IMR-90 (cell line): ENCODE data around the gene AZGP1. TPM values are rescaled to one million over a fixed set of nuclear protein-coding genes. Genes with fewer than 3 reads are reported as not detected.
"Not testable (repeated sequence)": the region's sequence is repeated elsewhere in the genome, so short reads cannot be mapped to it uniquely, and the experiment has no call there.

Source experiments
- ATAC-seq: fragments of 200-7000 bp; cut with Tn5 transposase; 2 replicates; pipeline ENCODE4 v1.9.1; 2020; ENCODE audit warnings: low read depth, mild to moderate bottlenecking, moderate library complexity
- BruUV-seq: library from RNA; stranded (reverse); fragments of 400-500 nt; replicated peaks from 2 replicates; lab custom pipeline; 2021; lab: Mats Ljungman, UMichigan
- CTCF ChIA-PET: fragments of 300-600 bp; formaldehyde crosslinking; extraction: SDS; loops from one replicate; lab custom pipeline; 2021; ENCODE audit warnings: antibody characterized with exemption; lab: Yijun Ruan, JAX
- POLR2A ChIA-PET: fragments of 300-600 bp; sonication (Branson Sonifier 250); formaldehyde crosslinking; loops from one replicate; lab custom pipeline; 2022; ENCODE audit warnings: antibody characterized with exemption; ENCODE audit not compliant: unreplicated experiment; lab: Charles Lee
- DNase-seq: peaks from one replicate; pipeline ENCODE4 v3.0.0; 2013
- H2AFZ ChIP-seq: replicated peaks from 2 replicates; pipeline ENCODE3; 2013; ENCODE audit warnings: low read length, mild to moderate bottlenecking; ENCODE audit not compliant: poor library complexity
- H2AK5ac ChIP-seq: 2 replicates; pipeline ENCODE4 v1.6.1; 2013; ENCODE audit warnings: low read depth, low read length, inconsistent platforms
- H2AK9ac ChIP-seq: replicated peaks from 2 replicates; pipeline ENCODE3; 2013; ENCODE audit warnings: mild to moderate bottlenecking, low read depth, low read length, moderate library complexity; ENCODE audit not compliant: poor library complexity
- H2BK120ac ChIP-seq: 2 replicates; pipeline ENCODE4 v1.6.1; 2013; ENCODE audit warnings: low read depth, low read length, inconsistent platforms
- H2BK15ac ChIP-seq: 3 replicates; pipeline ENCODE4 v1.6.1; 2013; ENCODE audit warnings: low read depth, low read length, inconsistent platforms
- H2BK20ac ChIP-seq: 2 replicates; pipeline ENCODE4 v1.6.1; 2013; ENCODE audit warnings: low read depth, mild to moderate bottlenecking, inconsistent platforms, low read length, moderate library complexity
- H2BK5ac ChIP-seq: 2 replicates; pipeline ENCODE4 v1.6.1; 2013; ENCODE audit warnings: mild to moderate bottlenecking, low read depth, low read length, inconsistent platforms; ENCODE audit not compliant: poor library complexity, severe bottlenecking
- H3K14ac ChIP-seq: replicated peaks from 2 replicates; pipeline ENCODE4 v1.6.1; 2013; ENCODE audit warnings: low read depth, low read length, inconsistent platforms
- H3K18ac ChIP-seq: 2 replicates; pipeline ENCODE4 v1.6.1; 2013; ENCODE audit warnings: low read depth, low read length, control low read depth
- H3K23ac ChIP-seq: 2 replicates; pipeline ENCODE4 v1.6.1; 2013; ENCODE audit warnings: low read depth, low read length, inconsistent platforms
- H3K27ac ChIP-seq: 2 replicates; pipeline ENCODE4 v1.5.1; 2013; ENCODE audit warnings: mild to moderate bottlenecking, control low read depth, low read length; ENCODE audit not compliant: insufficient read depth
- H3K27me3 ChIP-seq: 2 replicates; pipeline ENCODE4 v1.6.1; 2013; ENCODE audit warnings: low read length; ENCODE audit not compliant: control insufficient read depth, insufficient read depth
- H3K36me3 ChIP-seq: 2 replicates; pipeline ENCODE4 v1.6.1; 2013; ENCODE audit warnings: low read length, mixed read lengths; ENCODE audit not compliant: control insufficient read depth, insufficient read depth
- H3K4ac ChIP-seq: 2 replicates; pipeline ENCODE4 v1.6.1; 2013; ENCODE audit warnings: low read depth, low read length, inconsistent platforms
- H3K4me1 ChIP-seq: 2 replicates; pipeline ENCODE4 v1.6.1; 2013; ENCODE audit warnings: low read length, mixed read lengths; ENCODE audit not compliant: control insufficient read depth, insufficient read depth
- H3K4me2 ChIP-seq: 2 replicates; pipeline ENCODE4 v1.6.1; 2013; ENCODE audit warnings: low read depth, mild to moderate bottlenecking, control low read depth, low read length, moderate library complexity
- H3K4me3 ChIP-seq: 2 replicates; pipeline ENCODE4 v1.5.1; 2013; ENCODE audit warnings: low read depth, mild to moderate bottlenecking, control low read depth, low read length, moderate library complexity; ENCODE audit not compliant: insufficient read depth
- H3K56ac ChIP-seq: 2 replicates; pipeline ENCODE4 v1.6.1; 2013; ENCODE audit warnings: low read length, inconsistent platforms; ENCODE audit not compliant: insufficient read depth; ENCODE audit errors: extremely low read depth
- H3K79me1 ChIP-seq, 2 experiments: 2 replicates each; pipeline ENCODE4 v1.6.1; 2013; ENCODE audit warnings: low read length in 2 of 2, inconsistent platforms in 1 of 2, low read depth in 1 of 2
- H3K9ac ChIP-seq: 2 replicates; pipeline ENCODE4 v1.6.1; 2013; ENCODE audit warnings: low read depth, low read length, control low read depth
- H3K9me1 ChIP-seq: 2 replicates; pipeline ENCODE4 v1.6.1; 2013; ENCODE audit warnings: low read length, inconsistent platforms; ENCODE audit not compliant: insufficient read depth
- H3K9me3 ChIP-seq: 2 replicates; pipeline ENCODE4 v1.6.1; 2013; ENCODE audit warnings: low read length; ENCODE audit not compliant: control insufficient read depth, insufficient read depth
- H4K20me1 ChIP-seq: 2 replicates; pipeline ENCODE4 v1.6.1; 2013; ENCODE audit warnings: low read length, inconsistent platforms; ENCODE audit not compliant: insufficient read depth
- H4K5ac ChIP-seq: 2 replicates; pipeline ENCODE4 v1.6.1; 2013; ENCODE audit warnings: mild to moderate bottlenecking, low read depth, low read length, control low read depth
- H4K8ac ChIP-seq, 2 experiments: 2 replicates each; pipeline ENCODE4 v1.6.1; 2013; ENCODE audit warnings: low read depth in 2 of 2, low read length in 2 of 2, control low read depth in 1 of 2, inconsistent platforms in 1 of 2
- H4K91ac ChIP-seq: 2 replicates; pipeline ENCODE4 v1.6.1; 2013; ENCODE audit warnings: low read depth, low read length, inconsistent platforms; ENCODE audit not compliant: insufficient read depth
- CEBPB ChIP-seq: IDR thresholded peaks from 2 replicates; pipeline ENCODE4 v1.6.1; 2012; ENCODE audit warnings: low read depth, low read length, improper control_type of control experiment
- CHD1 ChIP-seq: IDR thresholded peaks from 2 replicates; pipeline ENCODE4 v1.6.1; 2012; ENCODE audit warnings: low read depth, low read length, improper control_type of control experiment
- NFE2L2 ChIP-seq: fragments of 150-350 bp; IDR thresholded peaks from 2 replicates; pipeline ENCODE4 v1.6.1; 2016; ENCODE audit warnings: low read depth, mild to moderate bottlenecking, low read length
- RCOR1 ChIP-seq: IDR thresholded peaks from 2 replicates; pipeline ENCODE4 v1.6.1; 2012; ENCODE audit warnings: mild to moderate bottlenecking, low read length, improper control_type of control experiment; ENCODE audit not compliant: insufficient replicate concordance
- RFX5 ChIP-seq: IDR thresholded peaks from 2 replicates; pipeline ENCODE4 v1.8.0; 2012; ENCODE audit warnings: low read depth, mild to moderate bottlenecking, low read length, moderate library complexity
- WGBS, 2 experiments: methylation state at CpG; one replicate each; pipeline versions ENCODE4 v1.1.5 to v1.1.7; 2013; ENCODE audit warnings: missing lambda C conversion rate in 2 of 2; ENCODE audit not compliant: insufficient read length in 1 of 2; ENCODE audit errors: extremely low coverage in 2 of 2; 5-methylcytosine and 5-hydroxymethylcytosine counted together
- dilution Hi-C: fragments of 300-500 bp; cut with HindIII; formaldehyde crosslinking; loops from one replicate; pipeline ENCODE4 v1.14.3; 2018; ENCODE audit warnings: low sequenced_read_pairs; ENCODE audit not compliant: unreplicated experiment
- in situ Hi-C: fragments of 300-500 bp; cut with MboI; formaldehyde crosslinking; loops from 3 replicates; pipeline ENCODE4 v1.14.3; 2019; ENCODE audit warnings: low sequenced_read_pairs, inconsistent platforms, mixed read lengths
- intact Hi-C: fragments of 100-400 bp; cut with micrococcal nuclease; formaldehyde crosslinking; loops from 2 replicates; pipeline ENCODE4 v1.10.0; 2022
- polyA plus RNA-seq, 3 experiments: library from polyadenylated mRNA; depleted of rRNA; stranded (reverse); fragments of >200 nt; gene quantifications; 2 replicates each; pipeline ENCODE4 v1.2.3, GENCODE V29; 2012; ENCODE audit warnings: low replicate concordance in 1 of 3
- total RNA-seq: library from RNA; depleted of rRNA; stranded (reverse); fragments of >200 nt; gene quantifications from 2 replicates; pipeline ENCODE4 v1.2.3, GENCODE V29; 2012
- TF ChIP-seq, protein P1 (sequence below): fragments of 150-350 bp; IDR thresholded peaks from 2 replicates; pipeline ENCODE4 v1.6.1; 2016; ENCODE audit warnings: low read depth, mild to moderate bottlenecking, low read length, moderate library complexity, borderline replicate concordance

The AZGP1 gene
- total and polyA plus RNA-seq, 2 of the 4 experiments (the other 2 are of a cell fraction) = not detected

DNA sequence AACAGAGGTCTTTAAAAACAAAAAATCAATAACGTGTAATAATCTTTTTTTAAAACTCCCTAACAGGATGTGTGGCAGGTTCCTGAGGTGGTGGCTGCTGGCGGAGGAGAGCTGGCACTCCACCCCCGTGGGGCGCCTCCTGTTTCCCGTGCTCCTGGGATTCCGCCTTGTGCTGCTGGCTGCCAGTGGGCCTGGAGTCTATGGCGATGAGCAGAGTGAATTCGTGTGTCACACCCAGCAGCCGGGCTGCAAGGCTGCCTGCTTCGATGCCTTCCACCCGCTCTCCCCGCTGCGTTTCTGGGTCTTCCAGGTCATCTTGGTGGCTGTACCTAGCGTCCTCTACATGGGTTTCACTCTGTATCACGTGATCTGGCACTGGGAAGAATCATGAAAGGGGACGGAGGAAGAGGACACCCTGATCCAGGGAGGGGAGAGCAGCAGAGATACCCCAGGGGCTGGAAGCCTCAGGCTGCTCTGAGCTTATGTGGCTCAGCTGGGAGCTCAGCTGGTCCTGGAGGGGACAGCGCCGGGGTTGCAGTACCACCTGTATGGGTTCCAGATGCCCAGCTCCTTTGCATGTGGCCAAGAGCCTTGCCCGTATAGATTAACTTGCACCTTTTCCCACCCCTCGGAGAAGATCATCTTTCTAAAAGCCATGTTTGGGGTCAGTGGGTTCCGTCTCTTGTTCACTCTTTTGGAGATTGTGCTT lies 16.7 kb upstream of the AZGP1 start:
- Histone ChIP-seq H3K4me1 (no peaks in the 10 kb centered on the region; the same call in 1 of the 2 replicates), H2AK5ac (no peak overlapping the region), H2BK20ac (no peak overlapping the region), H3K4me2 (no peak overlapping the region), H3K23ac (no peak overlapping the region), H2BK5ac (no peak overlapping the region), H3K14ac (no peak overlapping the region), H3K4me3 (no peak overlapping the region), H2BK120ac (no peak overlapping the region), H3K27ac (no peak overlapping the region), H2AFZ (no peak overlapping the region), H3K79me1 (no peaks in the 10 kb centered on the region), H3K56ac (no peak overlapping the region), H4K91ac (no peak overlapping the region), H3K4ac (no peak overlapping the region), H3K36me3 (no peaks in the 10 kb centered on the region), H3K9me1 (no peaks in the 10 kb centered on the region), H3K18ac (no peak overlapping the region), H4K20me1 (no peaks in the 10 kb centered on the region), H2AK9ac (no peak overlapping the region), H3K27me3 (peaks cover 6% of the 10 kb centered on the region; the same call in 1 of the 2 replicates), H3K9me3 (no peaks in the 10 kb centered on the region), H3K9ac (no peak overlapping the region), H2BK15ac (no peak overlapping the region), H4K8ac (no peak overlapping the region), H4K5ac (no peak overlapping the region)
- intact Hi-C loops (loop anchor here (5.0 kb wide), 1 partner anchor 375 kb away; the partner anchor contains the start of gene ZSCAN25), in situ Hi-C loops (loop anchor here (5.0 to 25.0 kb wide), 3 partner anchors 60 to 1295 kb away; no protein-coding TSS in a partner anchor), dilution Hi-C loops (no loop called here)
- 75% methylated on average over 15 of the region's 21 CpGs; no CpG with 5 or more reads in 1 of the 2 experiments for WGBS, 2 experiments
- ChIA-PET CTCF (no interaction called here), POLR2A (no interaction called here)
- DNase-seq (no peak), ATAC-seq (no peak)
- TF ChIP-seq CEBPB (no peak), RCOR1 (no peak), NFE2L2 (no peak), CHD1 (no peak), RFX5 (no peak)
- TF ChIP-seq, protein P1, sequence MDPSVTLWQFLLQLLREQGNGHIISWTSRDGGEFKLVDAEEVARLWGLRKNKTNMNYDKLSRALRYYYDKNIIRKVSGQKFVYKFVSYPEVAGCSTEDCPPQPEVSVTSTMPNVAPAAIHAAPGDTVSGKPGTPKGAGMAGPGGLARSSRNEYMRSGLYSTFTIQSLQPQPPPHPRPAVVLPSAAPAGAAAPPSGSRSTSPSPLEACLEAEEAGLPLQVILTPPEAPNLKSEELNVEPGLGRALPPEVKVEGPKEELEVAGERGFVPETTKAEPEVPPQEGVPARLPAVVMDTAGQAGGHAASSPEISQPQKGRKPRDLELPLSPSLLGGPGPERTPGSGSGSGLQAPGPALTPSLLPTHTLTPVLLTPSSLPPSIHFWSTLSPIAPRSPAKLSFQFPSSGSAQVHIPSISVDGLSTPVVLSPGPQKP = no peak
- BruUV-seq = no TSS peak

DNA sequence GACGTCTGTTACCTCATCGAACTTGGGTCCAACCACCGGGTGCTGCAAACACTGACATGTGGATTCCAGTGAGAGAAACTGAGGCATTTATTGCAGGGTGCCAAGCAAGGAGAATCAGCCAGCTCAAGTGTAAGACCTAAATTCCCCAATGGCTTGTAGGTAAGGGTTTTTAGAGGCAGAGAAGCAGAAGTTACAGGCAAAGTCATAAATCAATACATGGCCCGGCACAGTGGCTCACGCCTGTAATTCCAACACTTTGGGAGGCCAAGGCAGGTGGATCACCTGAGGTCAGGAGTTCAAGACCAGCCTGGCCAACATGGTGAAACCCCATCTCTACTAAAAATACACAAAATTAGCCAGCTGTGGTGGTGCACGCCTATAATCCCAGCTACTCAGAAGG lies 15.7 kb upstream of the AZGP1 start:
- CTCF ChIA-PET, H3K4ac ChIP-seq, DNase-seq, H2BK120ac ChIP-seq, H3K27ac ChIP-seq, H3K9ac ChIP-seq, H2BK15ac ChIP-seq, POLR2A ChIA-PET, H3K9me1 ChIP-seq, H2BK5ac ChIP-seq, BruUV-seq, H3K14ac ChIP-seq, H3K36me3 ChIP-seq, dilution Hi-C loops, H3K4me3 ChIP-seq, H3K4me2 ChIP-seq, ATAC-seq, H4K91ac ChIP-seq, H4K20me1 ChIP-seq, H3K9me3 ChIP-seq, H3K23ac ChIP-seq, H4K5ac ChIP-seq, H3K4me1 ChIP-seq, H2BK20ac ChIP-seq, H3K79me1 ChIP-seq, H2AK5ac ChIP-seq, H2AK9ac ChIP-seq, H4K8ac ChIP-seq, H3K18ac ChIP-seq, H3K56ac ChIP-seq: not testable (repeated sequence)
- in situ Hi-C loops (loop anchor here (5.0 to 25.0 kb wide), 3 partner anchors 61 to 1296 kb away; no protein-coding TSS in a partner anchor), intact Hi-C loops (loop anchor here (1.0 to 5.0 kb wide), 2 partner anchors 78 to 374 kb away; partner anchors contain the start of gene ZSCAN25)
- peaks cover 10% of the 10 kb centered on the region for H3K27me3 ChIP-seq
- H2AFZ ChIP-seq = peak overlapping the region; percentile 13
- WGBS, 2 experiments = 75% methylated on average over 2 of the region's 6 CpGs; no CpG with 5 or more reads in 1 of the 2 experiments
